H1 (cell line): ENCODE measurements around the gene TMEM150A. TPM values are rescaled to one million over a fixed set of nuclear protein-coding genes. Genes with fewer than 3 reads are reported as not detected.

Source experiments
- CBX5 ChIP-seq: fragments of 300-800, 300-1000 bp; sonication (generic); IDR thresholded peaks from 2 replicates; pipeline ENCODE4 v1.7.1; 2016; ENCODE audit warnings: antibody characterized with exemption, low read length, low read depth
- CHD7 ChIP-seq: fragments of 300-600 bp; sonication (generic); IDR thresholded peaks from 2 replicates; pipeline ENCODE4 v1.7.1; 2012; ENCODE audit warnings: low read length, moderate library complexity, mild to moderate bottlenecking, inconsistent platforms; ENCODE audit not compliant: insufficient replicate concordance
- KDM5A ChIP-seq: fragments of 200-600 bp; IDR thresholded peaks from 2 replicates; pipeline ENCODE4 v1.7.1; 2012; ENCODE audit warnings: mild to moderate bottlenecking, low read length, inconsistent platforms, mixed read lengths
- RBBP5 ChIP-seq: IDR thresholded peaks from 2 replicates; pipeline ENCODE4 v1.7.1; 2012; ENCODE audit warnings: low read depth, mild to moderate bottlenecking, inconsistent platforms, low read length, moderate library complexity, borderline replicate concordance
- polyA plus RNA-seq, 7 experiments: library from polyadenylated mRNA; depleted of rRNA in 3 of 7; stranded (reverse) in 5 of 7; unstranded in 2 of 7; fragments of >200 nt in 5 of 7; fragments of 200-250 nt in 2 of 7; gene quantifications; 1 replicate in 5 of 7; 2 replicates in 1 of 7; 4 replicates in 1 of 7; pipeline versions ENCODE4 v1.2.1 to v1.2.3, GENCODE V29; 2011 to 2013; ENCODE audit warnings: missing spikeins in 2 of 7, mixed read lengths in 2 of 7
- total RNA-seq: library from RNA; stranded (reverse); fragmentation: NEBNext Ultra II Directional; extraction: Animal tissue kit (Norgen Biotek cat#: 25700); gene quantifications from 2 replicates; pipeline ENCODE4 v1.2.1, GENCODE V29; 2021

Gene TMEM150A
- total and polyA plus RNA-seq, 2 of the 8 experiments (the other 6 are each of a cell fraction or from before 2014, with no cell fraction given): 19.8 to 29.9 TPM

DNA sequence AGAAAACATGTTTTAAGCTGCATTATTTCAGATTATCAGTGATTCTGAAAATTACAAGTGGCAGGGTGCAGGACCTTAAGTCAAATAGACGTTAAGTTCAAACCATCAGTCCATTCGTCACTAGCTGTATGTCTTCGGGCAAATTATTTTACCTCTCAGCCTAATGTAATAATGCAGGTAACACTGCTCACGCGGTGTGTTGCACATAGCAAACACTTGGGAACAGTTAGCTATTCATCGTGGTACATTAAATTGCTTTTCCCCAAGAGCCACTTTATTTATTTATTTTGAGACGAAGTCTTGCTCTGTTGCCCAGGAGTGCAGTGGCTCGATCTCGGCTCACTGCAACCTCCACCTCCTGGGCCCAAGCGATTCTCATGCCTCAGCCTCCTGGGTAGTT lies 53.4 kb downstream of the TMEM150A start (continued):
- TF ChIP-seq CHD7 (no peak), RBBP5 (no peak), CBX5 (no peak), KDM5A (no peak)
- TF ChIP-seq, all 59 proteins: peak for 0
